Glutamatergic neuron (in vitro differentiated cells): ENCODE results near the gene RAB17. TPM values are rescaled to one million over a fixed set of nuclear protein-coding genes. Genes with fewer than 3 reads are reported as not detected.
A peak's percentile ranks its signal among the peaks of the same experiment; 100 is the strongest.

Experiments used
- DNase-seq: peaks from one replicate; pipeline ENCODE4 v3.0.0; 2022
- H3K27ac Mint-ChIP-seq: one replicate; pipeline ENCODE4 v1.8.0; 2020; ENCODE audit warnings: mild to moderate bottlenecking, mixed read lengths, inconsistent platforms; ENCODE audit not compliant: unreplicated experiment
- H3K27me3 Mint-ChIP-seq: one replicate; pipeline ENCODE4 v1.8.0; 2020; ENCODE audit warnings: mild to moderate bottlenecking, moderate library complexity, mixed read lengths, inconsistent platforms; ENCODE audit not compliant: unreplicated experiment
- H3K36me3 Mint-ChIP-seq: one replicate; pipeline ENCODE4 v1.8.0; 2020; ENCODE audit warnings: mild to moderate bottlenecking, mixed read lengths, inconsistent platforms; ENCODE audit not compliant: unreplicated experiment
- H3K4me1 Mint-ChIP-seq: one replicate; pipeline ENCODE4 v1.8.0; 2020; ENCODE audit warnings: mild to moderate bottlenecking, low read depth, mixed read lengths, inconsistent platforms; ENCODE audit not compliant: unreplicated experiment
- H3K4me3 Mint-ChIP-seq: one replicate; pipeline ENCODE4 v1.8.0; 2020; ENCODE audit warnings: mild to moderate bottlenecking, mixed read lengths, inconsistent platforms; ENCODE audit not compliant: unreplicated experiment
- H3K9me3 Mint-ChIP-seq: one replicate; pipeline ENCODE4 v1.8.0; 2020; ENCODE audit warnings: mild to moderate bottlenecking, moderate library complexity, mixed read lengths, inconsistent platforms; ENCODE audit not compliant: unreplicated experiment
- total RNA-seq: library from RNA; stranded (reverse); fragmentation: NEBNext Ultra II Directional; extraction: Animal tissue kit (Norgen Biotek cat#: 25700); gene quantifications from one replicate; pipeline ENCODE4 v1.2.1, GENCODE V29; 2021; ENCODE audit not compliant: unreplicated experiment
- TF ChIP-seq, protein P1 (sequence below): fragments of 200-600 bp; sonication (generic); IDR thresholded peaks from one replicate; pipeline ENCODE4 v1.5.0; 2021; ENCODE audit not compliant: partially characterized antibody, unreplicated experiment

Gene RAB17
- total RNA-seq, 1 donor from 2014 or later = not detected

DNA sequence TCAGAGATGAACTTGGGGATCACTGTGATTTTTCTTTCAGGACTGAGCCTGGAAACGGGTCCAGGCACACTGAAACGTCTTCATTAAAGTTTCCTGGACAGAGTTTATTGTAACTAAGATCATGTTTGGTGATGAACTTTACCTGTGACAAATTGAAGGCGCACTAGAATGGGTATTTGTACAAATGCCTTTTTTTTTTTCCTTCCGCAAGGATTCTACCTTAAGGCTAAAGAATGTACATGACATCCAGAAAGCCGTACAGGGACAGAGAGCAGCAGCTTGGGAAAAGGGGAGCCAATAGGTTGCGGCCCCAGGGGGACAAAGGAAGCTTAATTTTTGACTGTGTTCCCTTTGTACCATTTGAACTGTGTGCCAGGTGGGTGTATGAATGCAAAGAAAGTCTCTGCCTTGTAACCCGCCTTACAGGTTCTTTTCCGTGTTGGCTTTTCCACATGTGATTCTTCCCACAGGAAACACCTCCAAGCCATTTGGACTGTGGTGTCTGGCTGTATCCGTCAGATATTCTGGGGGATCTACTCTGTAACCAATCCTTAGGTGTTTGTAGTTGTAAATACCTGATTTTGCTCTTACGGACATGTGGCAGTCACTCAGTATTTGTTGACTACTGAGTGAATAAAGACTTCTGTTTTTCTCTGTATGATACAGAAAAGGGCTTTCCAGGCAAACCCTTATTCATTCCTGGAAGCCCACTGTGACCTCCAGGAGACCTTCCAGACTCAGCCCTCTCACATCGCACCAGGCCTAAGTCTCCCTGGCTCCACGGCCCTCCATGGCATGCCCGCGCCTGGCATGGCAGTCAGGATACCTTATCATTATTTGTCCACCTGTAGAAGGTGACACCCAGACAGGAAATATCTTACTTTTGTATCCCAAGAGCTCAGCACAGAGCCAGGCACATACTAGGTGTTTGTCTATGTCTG is 38.0 kb upstream of the RAB17 start:
- H3K27me3 Mint-ChIP-seq = peaks cover 18% of the 10 kb centered on the region
- H3K4me1 Mint-ChIP-seq = peaks cover 19% of the 10 kb centered on the region
- H3K27ac Mint-ChIP-seq = peak overlapping the region; percentile 72
- peak overlapping the region; percentile 91 for H3K4me3 Mint-ChIP-seq
- no peak for DNase-seq
- H3K36me3 Mint-ChIP-seq = no peaks in the 10 kb centered on the region
- TF ChIP-seq, protein P1, sequence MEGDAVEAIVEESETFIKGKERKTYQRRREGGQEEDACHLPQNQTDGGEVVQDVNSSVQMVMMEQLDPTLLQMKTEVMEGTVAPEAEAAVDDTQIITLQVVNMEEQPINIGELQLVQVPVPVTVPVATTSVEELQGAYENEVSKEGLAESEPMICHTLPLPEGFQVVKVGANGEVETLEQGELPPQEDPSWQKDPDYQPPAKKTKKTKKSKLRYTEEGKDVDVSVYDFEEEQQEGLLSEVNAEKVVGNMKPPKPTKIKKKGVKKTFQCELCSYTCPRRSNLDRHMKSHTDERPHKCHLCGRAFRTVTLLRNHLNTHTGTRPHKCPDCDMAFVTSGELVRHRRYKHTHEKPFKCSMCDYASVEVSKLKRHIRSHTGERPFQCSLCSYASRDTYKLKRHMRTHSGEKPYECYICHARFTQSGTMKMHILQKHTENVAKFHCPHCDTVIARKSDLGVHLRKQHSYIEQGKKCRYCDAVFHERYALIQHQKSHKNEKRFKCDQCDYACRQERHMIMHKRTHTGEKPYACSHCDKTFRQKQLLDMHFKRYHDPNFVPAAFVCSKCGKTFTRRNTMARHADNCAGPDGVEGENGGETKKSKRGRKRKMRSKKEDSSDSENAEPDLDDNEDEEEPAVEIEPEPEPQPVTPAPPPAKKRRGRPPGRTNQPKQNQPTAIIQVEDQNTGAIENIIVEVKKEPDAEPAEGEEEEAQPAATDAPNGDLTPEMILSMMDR = no peak
- H3K9me3 Mint-ChIP-seq = peaks cover 12% of the 10 kb centered on the region

DNA sequence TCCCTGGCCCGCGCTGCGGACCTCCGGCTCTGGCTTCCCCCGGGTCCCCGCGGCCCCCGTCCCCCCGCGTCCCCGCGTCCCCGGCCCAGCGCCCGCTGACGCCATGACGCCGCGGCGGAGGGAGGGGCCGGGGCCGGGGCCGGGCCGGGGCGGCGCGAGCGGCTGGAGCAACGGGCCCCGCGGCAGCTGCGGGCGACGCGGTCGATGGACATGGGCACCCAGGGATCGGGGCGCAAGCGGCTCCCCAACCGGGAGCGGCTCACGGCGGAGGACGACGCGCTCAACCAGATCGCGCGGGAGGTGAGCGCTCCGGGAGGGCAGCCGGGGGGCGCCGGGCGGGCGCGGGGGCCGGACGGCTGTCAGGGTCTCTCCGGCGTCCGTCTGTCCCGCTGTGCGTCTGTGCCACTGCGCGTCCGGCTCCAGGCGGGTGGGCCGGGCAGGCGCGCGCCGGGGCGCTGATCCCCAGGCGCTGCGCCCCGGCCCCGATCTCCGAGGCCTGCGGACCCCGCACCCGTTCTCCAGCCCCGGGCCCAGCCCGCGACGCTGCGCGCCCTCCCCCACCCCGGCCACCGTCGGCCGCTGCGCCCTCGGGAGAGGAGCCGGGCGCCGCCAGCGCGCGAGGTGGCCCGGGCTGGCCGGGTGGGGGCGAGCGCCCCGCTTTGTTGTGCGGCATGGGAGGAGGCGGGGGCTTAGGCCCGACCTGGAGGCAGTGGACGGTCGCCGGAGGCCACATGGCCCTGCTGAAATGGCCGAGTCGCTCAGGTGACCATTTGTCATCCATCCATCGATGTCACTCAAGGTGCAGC is 37.1 kb upstream of the RAB17 start, which contains the start of gene LRRFIP1:
TSS of gene LRRFIP1 (plus strand) at position 147 of the 806 bp plus-strand sequence. CDS start at position 205, 58 bp downstream.
- peak; percentile 69 for DNase-seq
- H3K36me3 Mint-ChIP-seq = no peaks in the 10 kb centered on the region
- H3K4me3 Mint-ChIP-seq = peak within 1 kb of the TSS; percentile 91
- peaks cover 11% of the 10 kb centered on the region for H3K9me3 Mint-ChIP-seq
- H3K27me3 Mint-ChIP-seq = peaks cover 19% of the 10 kb centered on the region
- TF ChIP-seq, protein P1 = no peak
- peaks cover 19% of the 10 kb centered on the region for H3K4me1 Mint-ChIP-seq
- H3K27ac Mint-ChIP-seq = peak within 1 kb of the TSS; percentile 72

DNA sequence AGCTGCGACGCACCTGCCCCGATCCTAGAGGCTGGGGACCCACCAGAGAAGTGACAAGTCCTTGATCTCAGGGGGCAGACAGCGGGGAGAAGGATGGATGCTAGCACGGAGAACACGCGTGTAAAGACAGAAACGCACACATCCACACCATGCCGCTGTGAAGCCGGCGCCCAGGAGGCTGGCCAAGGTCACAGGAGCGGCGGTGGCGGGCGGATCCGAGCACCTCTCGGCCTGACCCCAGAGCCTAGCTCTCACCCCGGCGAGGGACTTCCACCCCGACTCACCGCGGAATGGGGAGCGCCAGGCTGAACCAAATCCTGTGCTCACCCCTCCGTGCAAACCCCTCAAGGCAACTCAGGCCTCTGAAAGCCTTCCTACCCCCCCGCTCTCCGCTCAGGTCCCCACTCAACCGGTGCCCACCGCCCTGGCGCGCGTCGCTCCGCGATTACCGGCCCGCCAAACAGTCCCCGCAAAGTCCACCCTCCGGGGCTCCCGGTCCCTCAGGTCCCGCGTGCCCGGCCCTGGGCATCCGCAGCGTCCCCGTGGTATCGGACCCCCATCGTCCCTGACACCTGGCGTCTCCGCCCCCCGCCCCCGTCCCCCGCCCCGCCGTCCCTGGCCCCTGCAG is 36.4 kb upstream of the RAB17 start:
- DNase-seq = peak; percentile 42
- no peaks in the 10 kb centered on the region for H3K36me3 Mint-ChIP-seq
- peak overlapping the region; percentile 38 for H3K27ac Mint-ChIP-seq
- TF ChIP-seq, protein P1 = no peak
- peaks cover 10% of the 10 kb centered on the region for H3K9me3 Mint-ChIP-seq
- peaks cover 19% of the 10 kb centered on the region for H3K4me1 Mint-ChIP-seq
- peak overlapping the region; percentile 69 for H3K4me3 Mint-ChIP-seq
- H3K27me3 Mint-ChIP-seq = peaks cover 18% of the 10 kb centered on the region

DNA sequence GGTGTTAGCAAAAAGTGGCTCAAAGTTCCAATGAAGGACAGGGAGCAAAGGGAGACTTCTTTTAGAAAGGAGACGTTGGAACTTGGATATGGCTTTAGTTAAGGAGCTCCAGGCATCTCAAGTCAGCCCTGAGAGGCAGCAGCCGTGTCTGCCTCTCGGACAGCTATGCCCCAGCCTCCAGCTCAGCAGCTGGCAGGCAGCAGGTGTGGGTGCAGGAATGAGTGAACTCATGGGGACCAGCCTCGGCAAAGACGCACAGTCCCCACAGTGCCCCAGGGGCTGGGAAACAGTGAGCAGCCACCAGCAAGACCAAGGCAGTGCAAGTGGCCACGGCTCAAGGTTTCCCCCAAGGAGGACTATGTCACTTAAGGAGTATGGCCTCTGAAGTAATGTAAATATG is 35.2 kb upstream of the RAB17 start:
- no peak for DNase-seq
- H3K9me3 Mint-ChIP-seq = peaks cover 10% of the 10 kb centered on the region
- peaks cover 19% of the 10 kb centered on the region for H3K4me1 Mint-ChIP-seq
- peak overlapping the region; percentile 26 for H3K4me3 Mint-ChIP-seq
- H3K27me3 Mint-ChIP-seq = peaks cover 18% of the 10 kb centered on the region
- H3K27ac Mint-ChIP-seq = no peak overlapping the region
- H3K36me3 Mint-ChIP-seq = no peaks in the 10 kb centered on the region
- TF ChIP-seq, protein P1 = no peak
